SK-N-SH treated with all-trans-retinoic acid at 6 μM for 48 hours (cell line): ENCODE measurements around the gene SULT2A1.

Experiments used
- ATAC-seq: fragments of 200-7000 bp; cut with Tn5 transposase; 3 replicates; pipeline ENCODE4 v1.9.1; 2020; ENCODE audit warnings: mild to moderate bottlenecking, moderate library complexity
- BACH2 ChIP-seq: fragments of 250-450 bp; sonication (Bioruptor Pico); IDR thresholded peaks from 2 replicates; pipeline ENCODE4 v1.9.0; 2021; ENCODE audit warnings: mild to moderate bottlenecking, borderline replicate concordance
- CREB5 ChIP-seq: fragments of 250-450 bp; sonication (Bioruptor Pico); IDR thresholded peaks from 2 replicates; pipeline ENCODE4 v1.5.1; 2020; ENCODE audit warnings: low read depth, mild to moderate bottlenecking, moderate library complexity
- CSDC2 ChIP-seq: fragments of 250-450 bp; sonication (Bioruptor Pico); IDR thresholded peaks from 2 replicates; pipeline ENCODE4 v1.5.0; 2020; ENCODE audit warnings: mild to moderate bottlenecking, moderate library complexity
- ESRRG ChIP-seq: fragments of 250-450 bp; sonication (Bioruptor Pico); IDR thresholded peaks from 2 replicates; pipeline ENCODE4 v1.6.1; 2021; ENCODE audit warnings: mild to moderate bottlenecking
- GLIS3 ChIP-seq: fragments of 250-450 bp; sonication (Bioruptor Pico); IDR thresholded peaks from 2 replicates; pipeline ENCODE4 v1.5.0; 2020; ENCODE audit warnings: mild to moderate bottlenecking, moderate library complexity
- ISL1 ChIP-seq: fragments of 250-450 bp; sonication (Bioruptor Pico); IDR thresholded peaks from 2 replicates; pipeline ENCODE4 v2.1.2; 2022; ENCODE audit warnings: mild to moderate bottlenecking, moderate library complexity
- OSR1 ChIP-seq: fragments of 250-450 bp; sonication (Bioruptor Pico); IDR thresholded peaks from 2 replicates; pipeline ENCODE4 v1.8.0; 2022; ENCODE audit warnings: moderate library complexity, mild to moderate bottlenecking, inconsistent platforms
- POU6F1 ChIP-seq: fragments of 250-450 bp; sonication (Bioruptor Pico); IDR thresholded peaks from 2 replicates; pipeline ENCODE4 v1.8.0; 2021; ENCODE audit warnings: low read depth, mild to moderate bottlenecking, moderate library complexity, borderline replicate concordance
- PPARA ChIP-seq: fragments of 250-450 bp; sonication (Bioruptor Pico); IDR thresholded peaks from 2 replicates; pipeline ENCODE4 v1.5.0; 2020; ENCODE audit warnings: mild to moderate bottlenecking, borderline replicate concordance
- SNAI2 ChIP-seq: fragments of 250-450 bp; sonication (Bioruptor Pico); IDR thresholded peaks from 2 replicates; pipeline ENCODE4 v1.5.0; 2020; ENCODE audit warnings: mild to moderate bottlenecking, moderate library complexity
- TCF4 ChIP-seq: fragments of 250-450 bp; sonication (Bioruptor Pico); IDR thresholded peaks from 2 replicates; pipeline ENCODE4 v1.8.0; 2021; ENCODE audit warnings: mild to moderate bottlenecking, moderate library complexity, borderline replicate concordance
- TOX ChIP-seq: fragments of 250-450 bp; sonication (Bioruptor Pico); IDR thresholded peaks from 2 replicates; pipeline ENCODE4 v1.8.0; 2021; ENCODE audit warnings: mild to moderate bottlenecking, moderate library complexity, borderline replicate concordance
- TSHZ2 ChIP-seq: fragments of 250-450 bp; sonication (Bioruptor Pico); IDR thresholded peaks from 2 replicates; pipeline ENCODE4 v1.5.0; 2020; ENCODE audit warnings: mild to moderate bottlenecking, moderate library complexity
- ZC3H10 ChIP-seq: fragments of 250-450 bp; sonication (Bioruptor Pico); IDR thresholded peaks from 2 replicates; pipeline ENCODE4 v1.5.1; 2021; ENCODE audit warnings: mild to moderate bottlenecking, moderate library complexity
- ZFP3 ChIP-seq: fragments of 250-450 bp; sonication (Bioruptor Pico); IDR thresholded peaks from 2 replicates; pipeline ENCODE4 v1.5.0; 2020; ENCODE audit warnings: mild to moderate bottlenecking, moderate library complexity
- ZFP30 ChIP-seq: fragments of 450-650 bp; formaldehyde crosslinking; IDR thresholded peaks from 2 replicates; pipeline ENCODE4 v1.5.0; 2022; ENCODE audit warnings: mild to moderate bottlenecking, moderate library complexity
- ZNF70 ChIP-seq: fragments of 450-650 bp; formaldehyde crosslinking; IDR thresholded peaks from 2 replicates; pipeline ENCODE4 v1.5.0; 2020; ENCODE audit warnings: mild to moderate bottlenecking, moderate library complexity
- TF ChIP-seq, protein P1 (sequence below): fragments of 250-450 bp; sonication (Bioruptor Pico); IDR thresholded peaks from 2 replicates; pipeline ENCODE4 v1.8.0; 2020; ENCODE audit warnings: mild to moderate bottlenecking, moderate library complexity, borderline replicate concordance

SULT2A1 gene

DNA sequence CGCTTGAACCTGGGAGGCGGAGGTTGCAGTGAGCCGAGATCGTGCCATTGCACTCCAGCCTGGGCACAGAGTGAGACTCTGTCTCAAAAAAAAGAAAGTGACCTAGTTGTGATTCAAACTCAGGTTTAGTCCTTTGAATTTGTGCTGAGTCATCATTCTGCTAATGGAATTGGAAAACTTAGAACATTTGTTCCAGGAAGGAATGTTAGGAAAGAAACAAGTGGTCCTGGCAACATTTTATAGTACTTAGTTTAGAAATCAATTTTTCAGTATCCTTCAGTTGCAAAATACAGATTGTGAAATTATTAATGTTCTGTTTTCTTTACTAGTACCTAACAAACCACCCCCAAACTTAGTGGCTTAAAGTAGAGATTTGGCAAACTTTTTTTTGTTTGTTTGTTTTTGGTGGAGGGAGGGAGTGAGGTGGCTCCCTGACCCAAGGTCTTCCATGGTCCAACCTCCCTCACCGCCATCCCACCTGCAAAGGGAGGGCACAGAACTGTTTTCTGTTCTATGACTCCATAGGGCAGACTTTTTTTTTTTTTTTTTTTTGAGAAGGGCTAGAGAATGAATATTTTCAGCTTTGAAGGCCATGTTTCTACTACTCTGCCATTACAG lies 9.2 kb upstream of the SULT2A1 start:
- TF ChIP-seq SNAI2 (CRISPR knock-in tag) (no peak), ZC3H10 (CRISPR knock-in tag) (no peak), PPARA (no peak), BACH2 (CRISPR knock-in tag) (no peak), OSR1 (CRISPR knock-in tag) (no peak), GLIS3 (CRISPR knock-in tag) (no peak), ZFP3 (no peak), ISL1 (no peak), CREB5 (CRISPR knock-in tag) (no peak), ZFP30 (CRISPR knock-in tag) (no peak), ZNF70 (no peak), ESRRG (CRISPR knock-in tag) (no peak), TCF4 (CRISPR knock-in tag) (no peak), CSDC2 (CRISPR knock-in tag) (no peak), TOX (CRISPR knock-in tag) (no peak)
- TF ChIP-seq, protein P1, sequence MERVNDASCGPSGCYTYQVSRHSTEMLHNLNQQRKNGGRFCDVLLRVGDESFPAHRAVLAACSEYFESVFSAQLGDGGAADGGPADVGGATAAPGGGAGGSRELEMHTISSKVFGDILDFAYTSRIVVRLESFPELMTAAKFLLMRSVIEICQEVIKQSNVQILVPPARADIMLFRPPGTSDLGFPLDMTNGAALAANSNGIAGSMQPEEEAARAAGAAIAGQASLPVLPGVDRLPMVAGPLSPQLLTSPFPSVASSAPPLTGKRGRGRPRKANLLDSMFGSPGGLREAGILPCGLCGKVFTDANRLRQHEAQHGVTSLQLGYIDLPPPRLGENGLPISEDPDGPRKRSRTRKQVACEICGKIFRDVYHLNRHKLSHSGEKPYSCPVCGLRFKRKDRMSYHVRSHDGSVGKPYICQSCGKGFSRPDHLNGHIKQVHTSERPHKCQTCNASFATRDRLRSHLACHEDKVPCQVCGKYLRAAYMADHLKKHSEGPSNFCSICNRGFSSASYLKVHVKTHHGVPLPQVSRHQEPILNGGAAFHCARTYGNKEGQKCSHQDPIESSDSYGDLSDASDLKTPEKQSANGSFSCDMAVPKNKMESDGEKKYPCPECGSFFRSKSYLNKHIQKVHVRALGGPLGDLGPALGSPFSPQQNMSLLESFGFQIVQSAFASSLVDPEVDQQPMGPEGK = no peak
- no peak for ATAC-seq

DNA sequence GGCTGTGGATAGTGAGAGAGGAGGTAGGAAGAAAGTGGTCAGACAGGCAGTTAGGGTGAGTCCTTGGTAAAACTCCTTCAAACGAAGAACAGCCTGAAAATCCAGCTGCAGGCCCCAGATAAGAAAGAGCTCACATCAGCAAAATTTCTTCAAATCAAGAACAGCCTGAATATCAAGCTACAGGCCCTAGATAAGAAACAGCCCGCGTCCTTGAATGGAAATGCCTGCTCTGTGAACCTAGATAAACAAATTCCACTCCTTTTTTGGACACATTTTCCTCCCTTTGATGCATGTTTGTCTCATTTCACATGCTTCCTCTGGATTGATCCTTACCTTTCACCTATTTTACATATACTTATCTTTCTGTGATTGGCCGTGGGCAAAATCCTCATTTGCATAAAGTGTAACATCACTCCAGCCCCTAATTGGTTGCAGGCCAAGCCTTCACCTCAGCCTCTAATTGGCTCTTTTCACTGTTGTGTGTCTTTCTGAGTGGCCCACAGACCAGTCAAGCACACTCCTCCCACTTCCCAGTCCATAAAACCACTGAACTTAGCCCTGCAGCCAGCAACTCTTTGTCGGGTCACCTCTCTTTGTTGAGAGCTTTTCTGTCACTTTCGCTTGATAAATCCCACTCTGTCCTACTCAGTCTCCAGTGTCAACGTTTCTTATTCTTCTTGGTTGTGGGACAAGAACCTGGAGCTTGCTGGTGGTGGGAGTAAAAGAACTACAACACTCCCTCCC lies 6.0 kb upstream of the SULT2A1 start:
- no peak for ATAC-seq
- TF ChIP-seq ZC3H10 (CRISPR knock-in tag) = no peak
- TF ChIP-seq PPARA = no peak
- TF ChIP-seq CSDC2 (CRISPR knock-in tag) = no peak
- no peak for TF ChIP-seq SNAI2 (CRISPR knock-in tag)
- TF ChIP-seq, protein P1 = no peak
- TF ChIP-seq GLIS3 (CRISPR knock-in tag) = no peak
- TF ChIP-seq POU6F1 (CRISPR knock-in tag) = no peak
- TF ChIP-seq TCF4 (CRISPR knock-in tag) = no peak
- TF ChIP-seq TSHZ2 (CRISPR knock-in tag) = no peak
- TF ChIP-seq ZNF70 = no peak

DNA sequence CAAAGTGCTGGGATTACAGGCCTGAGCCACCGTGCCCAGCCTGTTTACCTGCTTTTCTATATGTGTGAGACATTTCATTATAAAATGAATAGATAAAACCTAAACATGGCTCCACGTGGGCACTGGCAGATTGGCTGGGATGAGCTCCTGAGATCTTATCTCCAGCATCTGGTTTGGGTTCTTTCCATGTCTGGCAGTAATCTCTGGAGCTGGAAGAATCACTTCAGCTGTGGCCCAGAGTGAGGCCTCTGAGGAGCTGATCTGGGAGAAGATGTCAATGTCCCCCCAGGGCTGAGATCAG lies 5.5 kb upstream of the SULT2A1 start:
- no peak for ATAC-seq
- no peak for TF ChIP-seq TSHZ2 (CRISPR knock-in tag)
- TF ChIP-seq BACH2 (CRISPR knock-in tag) = no peak
- no peak for TF ChIP-seq ISL1
- no peak for TF ChIP-seq SNAI2 (CRISPR knock-in tag)
- TF ChIP-seq GLIS3 (CRISPR knock-in tag) = no peak
- no peak for TF ChIP-seq ESRRG (CRISPR knock-in tag)
- no peak for TF ChIP-seq ZC3H10 (CRISPR knock-in tag)
- TF ChIP-seq ZFP3 = no peak
- TF ChIP-seq TCF4 (CRISPR knock-in tag) = no peak; the same call in 1 of the 2 replicates
